K562 (cell line): Measurements from ENCODE around the gene WIPF2. TPM values are rescaled to one million over a fixed set of nuclear protein-coding genes. Genes with fewer than 3 reads are reported as not detected.

Source experiments
- FOXK1 ChIP-seq: sonication (generic); formaldehyde crosslinking; IDR thresholded peaks from 2 replicates; pipeline ENCODE4 v1.8.0; 2022; ENCODE audit warnings: missing genetic modification reagents, mild to moderate bottlenecking, borderline replicate concordance
- FOXP1 ChIP-seq: sonication (generic); formaldehyde crosslinking; IDR thresholded peaks from 2 replicates; pipeline ENCODE4 v1.8.0; 2022; ENCODE audit warnings: mild to moderate bottlenecking, missing genetic modification reagents
- FUS ChIP-seq: fragments of 200-400 bp; formaldehyde crosslinking; optimal IDR thresholded peaks from 2 replicates; pipeline ENCODE3; 2017; ENCODE audit warnings: low read depth, low read length
- GATAD2A ChIP-seq: fragments of 450-650 bp; IDR thresholded peaks from 2 replicates; pipeline ENCODE4 v1.6.1; 2017
- GMEB1 ChIP-seq: fragments of 250-450 bp; sonication (Bioruptor Pico); IDR thresholded peaks from 2 replicates; pipeline ENCODE4 v1.4.0; 2020; ENCODE audit warnings: mild to moderate bottlenecking
- ILK ChIP-seq: fragments of 450-650 bp; IDR thresholded peaks from 2 replicates; pipeline ENCODE4 v1.6.1; 2016; ENCODE audit warnings: missing genetic modification characterization, low read depth, mild to moderate bottlenecking, missing compliant biosample characterization, moderate library complexity, borderline replicate concordance
- MCM3 ChIP-seq: fragments of 450-650 bp; IDR thresholded peaks from 2 replicates; pipeline ENCODE4 v1.6.1; 2016
- MNT ChIP-seq, 2 experiments: fragments of 450-650 bp; conservative IDR thresholded peaks; 2 replicates each; pipeline ENCODE4 v1.6.1; 2017; ENCODE audit warnings: mild to moderate bottlenecking in 2 of 2, moderate library complexity in 2 of 2
- NCOA1 ChIP-seq: fragments of 450-650 bp; IDR thresholded peaks from 2 replicates; pipeline ENCODE4 v1.6.1; 2016; ENCODE audit warnings: low read depth
- NFATC3 ChIP-seq: fragments of 450-650 bp; IDR thresholded peaks from 2 replicates; pipeline ENCODE4 v1.6.1; 2017; ENCODE audit warnings: mild to moderate bottlenecking
- PKNOX1 ChIP-seq: fragments of 450-650 bp; IDR thresholded peaks from 2 replicates; pipeline ENCODE4 v1.6.1; 2016
- POLR2B ChIP-seq: fragments of 450-650 bp; IDR thresholded peaks from 2 replicates; pipeline ENCODE4 v1.6.1; 2018; ENCODE audit warnings: low read depth; ENCODE audit not compliant: partially characterized antibody
- RFX5 ChIP-seq: IDR thresholded peaks from 2 replicates; pipeline ENCODE4 v1.6.1; 2011; ENCODE audit warnings: low read depth, mild to moderate bottlenecking, improper control_type of control experiment, low read length
- SAP30 ChIP-seq: fragments of 200-600 bp; sonication (generic); IDR thresholded peaks from 2 replicates; pipeline ENCODE4 v1.6.1; 2012; ENCODE audit warnings: borderline replicate concordance, low read depth, mild to moderate bottlenecking, moderate library complexity, low read length, control low read depth, inconsistent platforms; ENCODE audit not compliant: insufficient read depth, poor library complexity, severe bottlenecking
- SMARCC2 ChIP-seq: fragments of 450-650 bp; IDR thresholded peaks from 2 replicates; pipeline ENCODE4 v1.6.1; 2017; ENCODE audit warnings: antibody characterized with exemption, moderate library complexity, mild to moderate bottlenecking, low read depth
- SMC3 ChIP-seq: conservative IDR thresholded peaks from 2 replicates; pipeline ENCODE4 v1.6.1; 2011; ENCODE audit warnings: low read depth, low read length, improper control_type of control experiment; ENCODE audit not compliant: insufficient read depth
- SP1 ChIP-seq: sonication (generic); formaldehyde crosslinking; IDR thresholded peaks from 2 replicates; pipeline ENCODE4 v1.8.1; 2022; ENCODE audit warnings: mild to moderate bottlenecking, missing genetic modification reagents
- SREBF1 ChIP-seq: fragments of 150-350 bp; IDR thresholded peaks from 2 replicates; pipeline ENCODE4 v1.6.1; 2014; ENCODE audit warnings: antibody characterized with exemption, low read depth, low read length, borderline replicate concordance
- STAG1 ChIP-seq: sonication (generic); formaldehyde crosslinking; IDR thresholded peaks from 2 replicates; pipeline ENCODE4 v1.5.0; 2020; ENCODE audit warnings: missing genetic modification reagents, borderline replicate concordance
- ZEB2 ChIP-seq: fragments of 450-650 bp; IDR thresholded peaks from 2 replicates; pipeline ENCODE4 v1.6.1; 2016
- ZNF124 ChIP-seq: sonication (generic); formaldehyde crosslinking; IDR thresholded peaks from 2 replicates; pipeline ENCODE4 v1.8.1; 2022; ENCODE audit warnings: missing genetic modification reagents
- ZNF395 ChIP-seq: fragments of 200-800 bp; sonication (Bioruptor generic); IDR thresholded peaks from 2 replicates; pipeline ENCODE4 v1.6.1; 2017; ENCODE audit warnings: missing genetic modification characterization, missing compliant biosample characterization
- ZNF507 ChIP-seq: conservative IDR thresholded peaks from 2 replicates; pipeline ENCODE4 v1.6.1; 2017; ENCODE audit warnings: missing genetic modification characterization, missing compliant biosample characterization
- ZNF830 ChIP-seq: fragments of 250-450 bp; sonication (Bioruptor Pico); IDR thresholded peaks from 2 replicates; pipeline ENCODE4 v1.5.0; 2021; ENCODE audit warnings: mild to moderate bottlenecking
- polyA plus RNA-seq, 8 experiments: library from polyadenylated mRNA; depleted of rRNA in 4 of 8; stranded (reverse) in 5 of 8; unstranded in 3 of 8; fragments of >200 nt; fragmentation: Nextera tagmentation in 2 of 8; fragmentation: Illumina TruSeq in 1 of 8; extraction: Ambion mirVana in 2 of 8; extraction: Trizol in 1 of 8; gene quantifications; 2 replicates each; pipeline versions ENCODE4 v1.2.1 to v1.2.3, GENCODE V29; 2011 to 2014; ENCODE audit warnings: inconsistent platforms in 1 of 8, missing spikeins in 1 of 8
- total RNA-seq, 7 experiments: library from RNA; depleted of rRNA in 6 of 7; stranded (reverse); fragments of >200 nt in 6 of 7; fragmentation: Illumina TruSeq in 2 of 7; extraction: Trizol in 2 of 7; gene quantifications; 2 replicates each; pipeline versions ENCODE4 v1.2.1 to v1.2.3, GENCODE V29; 2011 to 2021; ENCODE audit warnings: low replicate concordance in 1 of 7

The WIPF2 gene
- total and polyA plus RNA-seq, 9 of the 15 experiments (the other 6 are each of a cell fraction or from before 2014, with no cell fraction given): 3.6 to 15.0 (median 5.3) TPM

GRCh38 chr17:40287494-40288369 is 68.6 kb downstream of the WIPF2 start, which contains the start of gene CDC6 (continued):
- TF ChIP-seq SREBF1 (no peak), FUS (no peak), ZNF507 (no peak), GMEB1 (CRISPR knock-in tag) (peak; percentile 74), FOXK1 (CRISPR knock-in tag) (0 out of 2 replicates have a peak, but pooled peaks have one; percentile 38), NCOA1 (peak; percentile 31; the same call in 1 of the 2 replicates), ZNF395 (CRISPR knock-in tag) (no peak), ILK (tag) (no peak), ZNF830 (CRISPR knock-in tag) (no peak), STAG1 (no peak), GATAD2A (peak; percentile 72; the same call in 1 of the 2 replicates), MNT (conservative IDR thresholded peaks at IDR 0.05) (peak; percentile 83 to 95), NFATC3 (no peak), SMC3 (0 out of 2 replicates have a peak, but pooled peaks have one; percentile 12), SP1 (CRISPR knock-in tag) (peak; percentile 84), SAP30 (peak; percentile 99), FOXP1 (CRISPR knock-in tag) (peak; percentile 75; the same call in 1 of the 2 replicates), POLR2B (peak; percentile 98), RFX5 (no peak), MCM3 (no peak), ZNF124 (no peak), SMARCC2 (no peak), ZEB2 (no peak), PKNOX1 (peak; percentile 49)
